MCF 10A (cell line): Measurements from ENCODE around the gene MARCO. TPM values are rescaled to one million over a fixed set of nuclear protein-coding genes. Genes with fewer than 3 reads are reported as not detected.
A peak's percentile ranks its signal among the peaks of the same experiment; 100 is the strongest.

ENCODE experiments used
- BruUV-seq: library from RNA; stranded (reverse); fragments of 400-500 nt; replicated peaks from 2 replicates; lab custom pipeline; 2021; lab: Mats Ljungman, UMichigan
- CTCF ChIA-PET: fragments of 300-600 bp; sonication (Branson Sonifier 250); formaldehyde crosslinking; extraction: SDS; loops from one replicate; lab custom pipeline; 2021; ENCODE audit warnings: antibody characterized with exemption, inconsistent platforms; lab: Yijun Ruan, JAX
- POLR2A ChIA-PET: fragments of 300-600, 350-650 bp; sonication (Branson Sonifier 250); formaldehyde crosslinking; extraction: SDS; loops from one replicate; lab custom pipeline; 2020; ENCODE audit warnings: antibody characterized with exemption, inconsistent platforms; lab: Yijun Ruan, JAX
- DNase-seq: peaks from one replicate; pipeline ENCODE4 v3.0.0-alpha.2; 2018; ENCODE audit not compliant: unreplicated experiment
- H3K27ac Mint-ChIP-seq: one replicate; pipeline ENCODE4 v1.8.0; 2022; ENCODE audit warnings: mild to moderate bottlenecking, low read depth, mixed read lengths; ENCODE audit not compliant: unreplicated experiment
- H3K27me3 Mint-ChIP-seq: one replicate; pipeline ENCODE4 v1.8.0; 2022; ENCODE audit warnings: mixed read lengths; ENCODE audit not compliant: insufficient read depth, unreplicated experiment
- H3K36me3 Mint-ChIP-seq: one replicate; pipeline ENCODE4 v1.8.0; 2022; ENCODE audit warnings: mild to moderate bottlenecking, moderate library complexity, mixed read lengths; ENCODE audit not compliant: insufficient read depth, unreplicated experiment
- H3K4me1 Mint-ChIP-seq: one replicate; pipeline ENCODE4 v1.8.0; 2022; ENCODE audit warnings: mixed read lengths; ENCODE audit not compliant: insufficient read depth, unreplicated experiment
- H3K4me3 Mint-ChIP-seq: one replicate; pipeline ENCODE4 v1.8.0; 2022; ENCODE audit warnings: mild to moderate bottlenecking, moderate library complexity, mixed read lengths; ENCODE audit not compliant: unreplicated experiment
- H3K9me3 Mint-ChIP-seq: one replicate; pipeline ENCODE4 v1.8.0; 2022; ENCODE audit warnings: mixed read lengths; ENCODE audit not compliant: unreplicated experiment
- intact Hi-C: fragments of 100-400 bp; cut with micrococcal nuclease; formaldehyde crosslinking; loops from 2 replicates; pipeline ENCODE4 v1.14.1; 2022
- total RNA-seq: library from RNA; stranded (reverse); gene quantifications from 2 replicates; pipeline ENCODE4 v1.2.3, GENCODE V29; 2022
- TF ChIP-seq, protein P1 (sequence below): fragments of 200-600 bp; IDR thresholded peaks from one replicate; pipeline ENCODE4 v1.8.0; 2022; ENCODE audit warnings: antibody characterized with exemption, mild to moderate bottlenecking; ENCODE audit not compliant: unreplicated experiment

MARCO gene
- total RNA-seq, 1 experiment from 2014 or later: 1.5 TPM

DNA sequence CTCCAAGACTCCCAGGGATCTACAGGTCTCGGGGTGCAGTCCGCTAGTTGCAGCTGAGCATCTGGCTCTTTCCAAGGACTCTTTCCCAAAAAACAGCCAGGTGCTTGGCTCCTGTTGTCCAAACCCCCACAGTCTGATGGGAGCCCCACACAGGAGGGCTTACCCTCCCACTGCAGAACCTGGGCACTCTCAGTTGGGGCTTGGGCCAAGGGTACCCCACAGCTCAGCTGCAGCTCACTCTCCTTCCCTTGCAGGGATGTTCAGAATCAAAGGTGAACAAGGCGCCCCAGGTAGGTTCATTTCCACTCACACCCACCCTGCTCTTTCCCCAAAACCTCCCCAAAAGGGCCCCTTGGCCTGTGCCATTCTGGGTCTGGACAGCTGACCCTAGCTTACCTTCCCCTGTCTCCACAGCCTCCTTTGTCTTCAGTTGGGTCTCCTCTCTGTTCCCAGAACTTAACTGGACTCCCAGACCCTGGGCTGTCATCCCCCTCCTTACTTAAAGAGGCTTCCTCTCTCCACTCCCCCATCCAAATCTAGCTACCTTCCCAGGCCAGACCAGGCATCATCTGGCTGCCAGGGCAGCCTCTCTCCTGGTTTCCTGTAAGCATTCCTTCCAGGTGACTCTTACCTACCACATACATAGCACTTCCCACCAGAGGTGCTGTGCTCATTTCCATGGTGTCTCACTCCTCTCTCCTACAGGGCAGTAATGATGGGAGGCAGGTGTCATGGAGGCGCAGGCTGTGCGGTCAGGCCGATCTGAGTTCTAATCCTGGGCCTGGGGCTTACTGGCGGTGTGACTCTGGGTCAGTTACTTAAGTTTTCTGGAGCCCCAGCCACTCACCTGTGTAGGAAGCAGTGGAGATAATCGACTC lies 29.5 kb downstream of the MARCO start:
- Mint-ChIP-seq H3K27me3 (no peaks in the 10 kb centered on the region), H3K9me3 (no peaks in the 10 kb centered on the region), H3K27ac (peak overlapping the region; percentile 8), H3K4me1 (peaks cover 39% of the 10 kb centered on the region), H3K36me3 (no peaks in the 10 kb centered on the region), H3K4me3 (peak overlapping the region; percentile 38)
- intact Hi-C loops: no loop called here
- POLR2A ChIA-PET: interaction anchor here (0.6 to 1.2 kb wide), 5 partner anchors 8 to 602 kb away, joined by 3 to 6 read pairs (median 5); no protein-coding TSS in a partner anchor
- CTCF ChIA-PET: interaction anchor here (0.6 to 2.3 kb wide), 6 partner anchors 42 to 866 kb away, joined by 3 to 15 read pairs (median 3); no protein-coding TSS in a partner anchor
- no TSS peak for BruUV-seq
- peak; percentile 86 for DNase-seq
- TF ChIP-seq, protein P1, sequence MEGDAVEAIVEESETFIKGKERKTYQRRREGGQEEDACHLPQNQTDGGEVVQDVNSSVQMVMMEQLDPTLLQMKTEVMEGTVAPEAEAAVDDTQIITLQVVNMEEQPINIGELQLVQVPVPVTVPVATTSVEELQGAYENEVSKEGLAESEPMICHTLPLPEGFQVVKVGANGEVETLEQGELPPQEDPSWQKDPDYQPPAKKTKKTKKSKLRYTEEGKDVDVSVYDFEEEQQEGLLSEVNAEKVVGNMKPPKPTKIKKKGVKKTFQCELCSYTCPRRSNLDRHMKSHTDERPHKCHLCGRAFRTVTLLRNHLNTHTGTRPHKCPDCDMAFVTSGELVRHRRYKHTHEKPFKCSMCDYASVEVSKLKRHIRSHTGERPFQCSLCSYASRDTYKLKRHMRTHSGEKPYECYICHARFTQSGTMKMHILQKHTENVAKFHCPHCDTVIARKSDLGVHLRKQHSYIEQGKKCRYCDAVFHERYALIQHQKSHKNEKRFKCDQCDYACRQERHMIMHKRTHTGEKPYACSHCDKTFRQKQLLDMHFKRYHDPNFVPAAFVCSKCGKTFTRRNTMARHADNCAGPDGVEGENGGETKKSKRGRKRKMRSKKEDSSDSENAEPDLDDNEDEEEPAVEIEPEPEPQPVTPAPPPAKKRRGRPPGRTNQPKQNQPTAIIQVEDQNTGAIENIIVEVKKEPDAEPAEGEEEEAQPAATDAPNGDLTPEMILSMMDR: no peak

DNA sequence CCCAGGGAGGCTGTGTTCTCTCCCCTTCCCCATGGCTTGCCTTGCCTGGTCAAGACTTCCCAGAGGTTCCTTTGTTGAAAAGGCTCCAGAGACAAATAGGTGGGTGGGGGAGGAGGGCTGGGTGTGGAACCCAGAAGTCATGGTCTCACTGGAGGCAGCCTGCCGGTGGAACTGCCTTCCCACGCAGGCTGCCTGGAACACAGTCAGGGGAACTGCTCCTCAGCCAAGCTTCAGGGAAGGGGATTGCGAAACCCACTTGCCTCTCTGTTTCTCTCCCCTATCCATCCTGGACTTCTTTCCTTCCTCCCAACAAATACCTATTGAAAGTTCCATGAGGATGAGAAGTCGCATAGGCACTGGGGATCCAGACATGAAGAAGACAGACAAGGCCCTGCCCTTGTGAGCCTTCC lies 31.6 kb downstream of the MARCO start:
- BruUV-seq: no TSS peak
- POLR2A ChIA-PET: interaction anchor here (0.6 to 1.1 kb wide), 4 partner anchors 13 to 1208 kb away, joined by 3 to 5 read pairs (median 5); no protein-coding TSS in a partner anchor
- H3K9me3 Mint-ChIP-seq: no peaks in the 10 kb centered on the region
- intact Hi-C loops: no loop called here
- TF ChIP-seq, protein P1: no peak
- H3K4me3 Mint-ChIP-seq: peak overlapping the region; percentile 28
- CTCF ChIA-PET: no interaction called here
- peaks cover 39% of the 10 kb centered on the region for H3K4me1 Mint-ChIP-seq
- no peaks in the 10 kb centered on the region for H3K36me3 Mint-ChIP-seq
- DNase-seq: peak; percentile 93
- H3K27me3 Mint-ChIP-seq: no peaks in the 10 kb centered on the region
- H3K27ac Mint-ChIP-seq: peak overlapping the region; percentile 53

DNA sequence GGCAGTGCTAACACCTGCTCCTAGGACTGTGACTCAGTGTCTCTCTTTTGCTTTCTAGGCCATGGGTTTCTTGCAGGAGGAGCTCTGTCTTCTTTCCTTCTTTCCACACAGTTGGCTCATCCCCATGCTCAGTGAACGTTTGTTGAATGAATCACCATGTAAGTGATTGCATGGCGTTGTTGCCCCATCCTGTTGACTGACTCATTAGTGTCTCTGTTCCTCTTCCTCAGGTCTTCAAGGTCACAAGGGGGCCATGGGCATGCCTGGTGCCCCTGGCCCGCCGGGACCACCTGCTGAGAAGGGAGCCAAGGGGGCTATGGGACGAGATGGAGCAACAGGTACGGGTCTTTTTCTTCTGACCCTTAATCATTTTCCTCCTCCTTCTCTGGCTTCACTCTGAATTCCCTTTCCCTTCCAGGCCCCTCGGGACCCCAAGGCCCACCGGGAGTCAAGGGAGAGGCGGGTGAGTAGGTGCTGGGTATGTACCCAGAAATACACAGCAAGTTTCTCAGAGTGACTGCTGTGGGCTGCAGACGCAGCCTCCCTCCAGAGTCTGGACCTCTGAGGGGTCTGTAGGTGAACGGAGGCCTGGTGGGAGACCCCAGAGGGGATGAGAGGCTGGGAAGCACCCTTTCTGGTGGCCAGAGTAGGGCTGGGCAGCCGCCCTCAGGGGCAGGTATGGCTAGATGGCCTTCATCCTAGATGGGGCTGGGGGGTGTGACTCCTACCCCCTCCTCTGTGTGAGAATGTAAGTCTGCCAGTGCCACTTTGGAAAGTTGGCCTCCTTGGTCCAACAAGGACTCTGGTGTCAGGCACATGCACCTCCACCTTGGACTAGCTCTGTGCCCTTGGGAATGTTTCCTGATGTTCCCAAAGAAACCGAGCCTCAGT lies 32.4 kb downstream of the MARCO start:
- BruUV-seq: TSS peak; percentile 29
- Mint-ChIP-seq H3K4me3 (peak overlapping the region; percentile 28), H3K27ac (peak overlapping the region; percentile 53), H3K36me3 (no peaks in the 10 kb centered on the region), H3K4me1 (peaks cover 39% of the 10 kb centered on the region), H3K27me3 (no peaks in the 10 kb centered on the region), H3K9me3 (no peaks in the 10 kb centered on the region)
- DNase-seq: peak; percentile 98
- intact Hi-C loops: loop anchor here (1.0 kb wide), 1 partner anchor 60 kb away; no protein-coding TSS in a partner anchor
- ChIA-PET CTCF (no interaction called here), POLR2A (interaction anchor here (0.5 to 1.1 kb wide), 6 partner anchors 8 to 106 kb away, joined by 3 to 5 read pairs (median 5); no protein-coding TSS in a partner anchor)
- TF ChIP-seq, protein P1: no peak
